B cell (primary cell): Measurements from ENCODE around the gene RNF40. TPM values are rescaled to one million over a fixed set of nuclear protein-coding genes. Genes with fewer than 3 reads are reported as not detected.

ENCODE experiments used
- ATAC-seq: fragments of 200-7000 bp; cut with Tn5 transposase; one replicate; pipeline ENCODE4 v1.10.0; 2021; ENCODE audit warnings: low read depth, mild to moderate bottlenecking, moderate number of reproducible peaks, moderate library complexity
- CTCF ChIA-PET: fragments of 350-600 bp; sonication (Branson Sonifier 250); formaldehyde crosslinking; loops from one replicate; lab custom pipeline; 2021; ENCODE audit warnings: antibody characterized with exemption, inconsistent platforms; lab: Charles Lee
- POLR2A ChIA-PET: fragments of 350-600 bp; sonication (Branson Sonifier 250); formaldehyde crosslinking; loops from one replicate; lab custom pipeline; 2021; ENCODE audit warnings: antibody characterized with exemption; lab: Charles Lee
- DNase-seq: peaks from one replicate; pipeline ENCODE4 v3.0.0; 2013
- H2AFZ ChIP-seq: 2 replicates; pipeline ENCODE4 v1.6.1; 2012; ENCODE audit warnings: mild to moderate bottlenecking, low read depth, low read length; ENCODE audit not compliant: insufficient read depth, poor library complexity, severe bottlenecking
- H3K27ac ChIP-seq, 2 donors: 1 replicate in 1 of 2; 2 replicates in 1 of 2; pipeline ENCODE4 v1.5.1; 2012 to 2013; ENCODE audit warnings: low read length in 2 of 2, mild to moderate bottlenecking in 2 of 2, moderate library complexity in 1 of 2
- H3K27me3 ChIP-seq, 4 experiments: fragments of 200-600 bp in 1 of 4; sonication (generic) in 1 of 4; replicated peaks in 1 of 4; 1 replicate in 2 of 4; 2 replicates in 2 of 4; pipeline versions ENCODE4 v1.6.1 to v1.7.0; 2013 to 2016; ENCODE audit warnings: low read length in 3 of 4, mild to moderate bottlenecking in 2 of 4, mixed read lengths in 1 of 4, moderate library complexity in 1 of 4; ENCODE audit not compliant: insufficient read depth in 4 of 4, control insufficient read depth in 3 of 4; ENCODE audit errors: control extremely low read depth in 1 of 4
- H3K36me3 ChIP-seq, 2 experiments: replicated peaks in 1 of 2; 1 replicate in 1 of 2; 2 replicates in 1 of 2; pipeline versions ENCODE4 v1.6.1 to v1.7.1; 2013; ENCODE audit warnings: low read length in 1 of 2; ENCODE audit not compliant: insufficient read depth in 2 of 2, control insufficient read depth in 1 of 2; ENCODE audit errors: control extremely low read depth in 1 of 2, extremely low read depth in 1 of 2
- H3K4me1 ChIP-seq, 2 donors: fragments of 200-600 bp in 1 of 2; sonication (generic) in 1 of 2; 1 replicate in 1 of 2; 2 replicates in 1 of 2; pipeline versions ENCODE4 v1.5.1 to v1.6.1; 2013 to 2017; ENCODE audit warnings: low read length in 2 of 2; ENCODE audit not compliant: control insufficient read depth in 2 of 2, insufficient read depth in 2 of 2
- H3K4me2 ChIP-seq: replicated peaks from 2 replicates; pipeline ENCODE3; 2012; ENCODE audit warnings: mild to moderate bottlenecking, low read depth, low read length; ENCODE audit not compliant: poor library complexity, severe bottlenecking
- H3K4me3 ChIP-seq, 5 experiments: fragments of 200-600 bp in 1 of 5; sonication (generic) in 1 of 5; 1 replicate in 3 of 5; 2 replicates in 2 of 5; pipeline versions ENCODE4 v1.5.1 to v1.7.0; 2011 to 2016; ENCODE audit warnings: low read length in 4 of 5, mild to moderate bottlenecking in 4 of 5, low read depth in 2 of 5, control low read depth in 1 of 5, moderate library complexity in 1 of 5; ENCODE audit not compliant: insufficient read depth in 1 of 5; ENCODE audit errors: control extremely low read depth in 1 of 5, extremely low read depth in 1 of 5
- H3K79me2 ChIP-seq: fragments of 200-600 bp; sonication (generic); one replicate; pipeline ENCODE4 v1.6.0; 2016; ENCODE audit warnings: low read length; ENCODE audit not compliant: control insufficient read depth, insufficient read depth
- H3K9ac ChIP-seq: fragments of 200-600 bp; sonication (generic); 2 replicates; pipeline ENCODE4 v1.6.1; 2017; ENCODE audit warnings: mild to moderate bottlenecking, low read length, moderate library complexity
- H3K9me3 ChIP-seq, 3 donors: one replicate each; pipeline versions ENCODE4 v1.6.1 to v1.7.1; 2013; ENCODE audit warnings: low read length in 2 of 3; ENCODE audit not compliant: control insufficient read depth in 2 of 3, insufficient read depth in 1 of 3; ENCODE audit errors: control extremely low read depth in 1 of 3
- H4K20me1 ChIP-seq: 2 replicates; pipeline ENCODE4 v1.6.0; 2012; ENCODE audit warnings: mild to moderate bottlenecking, low read length; ENCODE audit not compliant: insufficient read depth, control insufficient read depth, poor library complexity, severe bottlenecking
- H3K27ac Mint-ChIP-seq: one replicate; pipeline ENCODE4 v1.8.0; 2021; ENCODE audit warnings: mixed read lengths
- H3K27me3 Mint-ChIP-seq: one replicate; pipeline ENCODE4 v1.8.0; 2021; ENCODE audit warnings: mixed read lengths
- H3K4me1 Mint-ChIP-seq: one replicate; pipeline ENCODE4 v1.8.0; 2021; ENCODE audit warnings: mixed read lengths
- H3K4me3 Mint-ChIP-seq: one replicate; pipeline ENCODE4 v1.8.0; 2021; ENCODE audit warnings: mixed read lengths
- H3K9me3 Mint-ChIP-seq: one replicate; pipeline ENCODE4 v1.8.0; 2022; ENCODE audit warnings: mixed read lengths; ENCODE audit not compliant: insufficient read depth
- CTCF ChIP-seq: fragments of 200-600 bp; IDR thresholded peaks from one replicate; pipeline ENCODE4 v1.8.0; 2022; ENCODE audit warnings: antibody characterized with exemption, mild to moderate bottlenecking
- EZH2 ChIP-seq: IDR thresholded peaks from 2 replicates; pipeline ENCODE4 v1.6.1; 2012; ENCODE audit warnings: borderline replicate concordance, low read depth, mild to moderate bottlenecking, moderate library complexity, low read length; ENCODE audit not compliant: insufficient read depth, poor library complexity, severe bottlenecking
- WGBS: methylation state at CpG from one replicate; pipeline ENCODE4 v1.1.5; 2013; ENCODE audit warnings: missing lambda C conversion rate; ENCODE audit not compliant: insufficient coverage; 5-methylcytosine and 5-hydroxymethylcytosine counted together
- intact Hi-C: fragments of 100-400 bp; cut with micrococcal nuclease; formaldehyde crosslinking; loops from one replicate; pipeline ENCODE4 v1.10.0; 2022
- polyA plus RNA-seq: library from polyadenylated mRNA; depleted of rRNA; stranded (reverse); fragments of >200 nt; gene quantifications from 2 replicates; pipeline ENCODE4 v1.2.3, GENCODE V29; 2012
- total RNA-seq, 2 donors: library from RNA; stranded (reverse); fragments of 120-200 nt in 1 of 2; gene quantifications; 1 replicate in 1 of 2; 2 replicates in 1 of 2; pipeline versions ENCODE4 v1.2.3 to v1.2.4, GENCODE V29; 2013 to 2022

The RNF40 gene
- total and polyA plus RNA-seq, 2 donors (not counting 1 experiment from before 2014, with no cell fraction given) = 41.8 to 121 TPM

GRCh38 chr16:30740364-30741251 is 21.5 kb upstream of the RNF40 start:
- Mint-ChIP-seq H3K27me3 (no peaks in the 10 kb centered on the region), H3K9me3 (no peaks in the 10 kb centered on the region), H3K4me3 (no peak overlapping the region), H3K27ac (peak overlapping the region; percentile 26), H3K4me1 (peaks cover 5% of the 10 kb centered on the region)
- H3K4me1 ChIP-seq = no peaks in the 10 kb centered on the region
- ChIA-PET POLR2A (no interaction called here), CTCF (no interaction called here)
- peak overlapping the region in 1 of 2 donors; percentile 4 for H3K27ac ChIP-seq
- peaks cover 29% of the 10 kb centered on the region for H3K79me2 ChIP-seq
- ATAC-seq = no peak
- H2AFZ ChIP-seq = no peak overlapping the region
- WGBS = 89% methylated on average over 7 of the region's 8 CpGs
- H3K9me3 ChIP-seq = no peaks in the 10 kb centered on the region
- intact Hi-C loops = no loop called here
- H3K4me3 ChIP-seq = no peak overlapping the region
- DNase-seq = no peak
- H3K36me3 ChIP-seq = peaks cover 0 to 55% of the 10 kb centered on the region in 2 experiments
- H3K4me2 ChIP-seq = no peak overlapping the region
- H4K20me1 ChIP-seq = peaks cover 31% of the 10 kb centered on the region
- no peaks in the 10 kb centered on the region for H3K27me3 ChIP-seq
- no peak overlapping the region for H3K9ac ChIP-seq
- TF ChIP-seq EZH2 (no peak), CTCF (no peak)

DNA sequence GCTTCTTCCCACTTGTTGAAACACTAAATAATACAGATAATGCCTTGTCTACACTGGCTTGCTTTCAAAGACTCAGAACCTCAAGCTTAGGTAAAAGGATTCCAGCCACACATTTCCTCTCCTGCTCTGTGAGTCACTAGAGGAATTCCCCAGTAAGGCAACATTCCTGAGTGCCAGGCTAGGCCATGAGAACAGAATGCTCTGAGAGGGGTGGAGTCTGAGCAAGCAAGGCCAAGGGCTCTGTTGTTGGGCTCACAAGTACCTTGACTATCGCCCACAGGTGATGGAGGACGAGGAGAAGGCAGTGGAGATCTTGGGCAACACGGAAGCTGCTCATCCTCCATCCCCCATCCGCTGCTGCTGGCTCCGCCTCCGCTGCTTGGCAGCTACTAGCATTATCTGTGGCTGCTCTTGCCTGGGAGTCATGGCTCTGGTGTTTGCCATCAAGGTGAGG is 20.6 kb upstream of the RNF40 start:
- no peaks in the 10 kb centered on the region for H3K9me3 Mint-ChIP-seq
- ChIA-PET CTCF (no interaction called here), POLR2A (no interaction called here)
- no peak overlapping the region for H3K4me3 Mint-ChIP-seq
- peaks cover 31% of the 10 kb centered on the region for H4K20me1 ChIP-seq
- H3K9ac ChIP-seq = no peak overlapping the region
- H3K9me3 ChIP-seq = no peaks in the 10 kb centered on the region
- intact Hi-C loops = no loop called here
- peak overlapping the region in 1 of 2 donors; percentile 4 for H3K27ac ChIP-seq
- H3K36me3 ChIP-seq = peaks cover 0 to 46% of the 10 kb centered on the region in 2 experiments
- no peaks in the 10 kb centered on the region for H3K4me1 ChIP-seq
- no peak overlapping the region for H3K4me3 ChIP-seq
- H3K4me1 Mint-ChIP-seq = peaks cover 5% of the 10 kb centered on the region
- TF ChIP-seq EZH2 (no peak), CTCF (no peak)
- peak overlapping the region; percentile 10 for H3K27ac Mint-ChIP-seq
- H3K4me2 ChIP-seq = no peak overlapping the region
- H3K27me3 ChIP-seq = no peaks in the 10 kb centered on the region
- H3K79me2 ChIP-seq = peaks cover 29% of the 10 kb centered on the region
- no peak overlapping the region for H2AFZ ChIP-seq
- no peak for DNase-seq
- no peaks in the 10 kb centered on the region for H3K27me3 Mint-ChIP-seq
- ATAC-seq = no peak
- 100% methylated on average over 1 of the region's 6 CpGs for WGBS
